HepG2 (cell line): ENCODE data around the gene ANKHD1.

Experiments used
- SMC3 ChIP-seq: IDR thresholded peaks from 2 replicates; pipeline ENCODE4 v1.6.1; 2011; ENCODE audit warnings: low read length, improper control_type of control experiment
- TCF12 ChIP-seq, 2 experiments: fragments of 450-650 bp in 1 of 2; sonication (generic) in 1 of 2; formaldehyde crosslinking in 1 of 2; IDR thresholded peaks; 2 replicates each; pipeline versions ENCODE4 v1.6.1 to v1.8.0; 2017 to 2022; ENCODE audit warnings: antibody characterized with exemption in 1 of 2, mild to moderate bottlenecking in 1 of 2, missing genetic modification reagents in 1 of 2, moderate library complexity in 1 of 2
- TF ChIP-seq, protein P1 (sequence below): sonication (generic); formaldehyde crosslinking; IDR thresholded peaks from 2 replicates; pipeline ENCODE4 v1.5.0; 2020; ENCODE audit warnings: mild to moderate bottlenecking, missing genetic modification reagents, moderate library complexity

DNA sequence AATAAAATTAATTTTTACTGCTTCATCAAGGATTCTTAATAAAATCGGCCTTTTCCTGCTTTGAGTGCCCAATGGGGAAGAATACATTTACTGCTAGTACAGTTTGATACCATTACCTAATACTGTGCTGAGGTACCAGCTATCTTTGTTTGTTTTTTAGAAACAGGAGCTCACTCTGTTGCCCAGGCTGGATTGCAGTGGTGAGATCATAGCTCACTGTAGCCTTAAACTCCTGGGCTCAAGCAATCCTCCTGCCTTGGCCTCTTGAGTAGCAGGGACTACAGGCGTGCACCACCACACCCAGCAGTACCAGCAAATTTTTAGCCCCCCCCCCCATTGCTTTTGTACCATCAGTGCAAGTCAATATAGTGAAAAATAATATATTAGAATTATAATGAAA is 13.6 kb upstream of the ANKHD1 start:
- TF ChIP-seq TCF12 (IDR thresholded peaks at IDR 0.05) (no peak), TCF12 (CRISPR knock-in tag; IDR thresholded peaks at IDR 0.05) (no peak), SMC3 (no peak)
- TF ChIP-seq, protein P1, sequence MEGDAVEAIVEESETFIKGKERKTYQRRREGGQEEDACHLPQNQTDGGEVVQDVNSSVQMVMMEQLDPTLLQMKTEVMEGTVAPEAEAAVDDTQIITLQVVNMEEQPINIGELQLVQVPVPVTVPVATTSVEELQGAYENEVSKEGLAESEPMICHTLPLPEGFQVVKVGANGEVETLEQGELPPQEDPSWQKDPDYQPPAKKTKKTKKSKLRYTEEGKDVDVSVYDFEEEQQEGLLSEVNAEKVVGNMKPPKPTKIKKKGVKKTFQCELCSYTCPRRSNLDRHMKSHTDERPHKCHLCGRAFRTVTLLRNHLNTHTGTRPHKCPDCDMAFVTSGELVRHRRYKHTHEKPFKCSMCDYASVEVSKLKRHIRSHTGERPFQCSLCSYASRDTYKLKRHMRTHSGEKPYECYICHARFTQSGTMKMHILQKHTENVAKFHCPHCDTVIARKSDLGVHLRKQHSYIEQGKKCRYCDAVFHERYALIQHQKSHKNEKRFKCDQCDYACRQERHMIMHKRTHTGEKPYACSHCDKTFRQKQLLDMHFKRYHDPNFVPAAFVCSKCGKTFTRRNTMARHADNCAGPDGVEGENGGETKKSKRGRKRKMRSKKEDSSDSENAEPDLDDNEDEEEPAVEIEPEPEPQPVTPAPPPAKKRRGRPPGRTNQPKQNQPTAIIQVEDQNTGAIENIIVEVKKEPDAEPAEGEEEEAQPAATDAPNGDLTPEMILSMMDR (CRISPR knock-in tag), result no peak
